GM23248 (cell line): Measurements from ENCODE around the gene RCBTB1. TPM values are rescaled to one million over a fixed set of nuclear protein-coding genes. Genes with fewer than 3 reads are reported as not detected.
"Not testable (repeated sequence)": the region's sequence is repeated elsewhere in the genome, so short reads cannot be mapped to it uniquely, and the experiment has no call there.

Source experiments
- DNase-seq: peaks from one replicate; pipeline ENCODE4 v3.0.0-alpha.2; 2015
- H2AFZ ChIP-seq: fragments of 200-600 bp; sonication (generic); 2 replicates; pipeline ENCODE4 v1.6.1; 2016; ENCODE audit warnings: antibody characterized with exemption
- H3F3A ChIP-seq: fragments of 200-600 bp; sonication (generic); 2 replicates; pipeline ENCODE4 v1.6.1; 2016; ENCODE audit warnings: mild to moderate bottlenecking, antibody characterized with exemption, mixed run types; ENCODE audit not compliant: insufficient read depth
- H3K27ac ChIP-seq: fragments of 200-600 bp; sonication (generic); 2 replicates; pipeline ENCODE4 v1.5.1; 2016; ENCODE audit warnings: mild to moderate bottlenecking
- H3K27me3 ChIP-seq: fragments of 200-600 bp; sonication (generic); replicated peaks from 2 replicates; pipeline ENCODE4 v1.6.1; 2016; ENCODE audit warnings: mild to moderate bottlenecking; ENCODE audit not compliant: insufficient read depth
- H3K36me3 ChIP-seq: fragments of 200-600 bp; sonication (generic); 2 replicates; pipeline ENCODE4 v1.6.1; 2016; ENCODE audit warnings: low read depth, mild to moderate bottlenecking
- H3K4me1 ChIP-seq: fragments of 200-600 bp; sonication (generic); 2 replicates; pipeline ENCODE4 v1.6.1; 2016; ENCODE audit warnings: mild to moderate bottlenecking; ENCODE audit not compliant: insufficient read depth
- H3K4me2 ChIP-seq: fragments of 200-600 bp; sonication (generic); one replicate; pipeline ENCODE4 v1.6.1; 2016; ENCODE audit warnings: mild to moderate bottlenecking; ENCODE audit not compliant: unreplicated experiment
- H3K4me3 ChIP-seq: fragments of 200-600 bp; sonication (generic); 2 replicates; pipeline ENCODE4 v1.5.1; 2016; ENCODE audit warnings: mild to moderate bottlenecking
- H3K79me2 ChIP-seq: fragments of 200-600 bp; sonication (generic); 2 replicates; pipeline ENCODE4 v1.6.1; 2016; ENCODE audit warnings: mild to moderate bottlenecking; ENCODE audit not compliant: insufficient read depth
- H3K9ac ChIP-seq: fragments of 200-600 bp; sonication (generic); 2 replicates; pipeline ENCODE4 v1.6.1; 2016; ENCODE audit warnings: mild to moderate bottlenecking
- H3K9me2 ChIP-seq: fragments of 200-600 bp; sonication (generic); 2 replicates; pipeline ENCODE4 v1.6.1; 2016; ENCODE audit warnings: mixed run types, mild to moderate bottlenecking, moderate library complexity; ENCODE audit not compliant: insufficient read depth
- H3K9me3 ChIP-seq: fragments of 200-600 bp; sonication (generic); one replicate; pipeline ENCODE4 v1.6.1; 2017; ENCODE audit warnings: low read depth
- H4K20me1 ChIP-seq: fragments of 200-600 bp; sonication (generic); 2 replicates; pipeline ENCODE4 v1.6.0; 2016; ENCODE audit not compliant: insufficient read depth
- EZH2 ChIP-seq: fragments of 200-600 bp; sonication (generic); IDR thresholded peaks from 2 replicates; pipeline ENCODE4 v1.6.1; 2018; ENCODE audit warnings: antibody characterized with exemption, mild to moderate bottlenecking; ENCODE audit not compliant: insufficient read depth, poor library complexity, severe bottlenecking
- EZH2phosphoT487 ChIP-seq: fragments of 200-600 bp; sonication (generic); IDR thresholded peaks from 2 replicates; pipeline ENCODE4 v1.6.1; 2018; ENCODE audit warnings: antibody characterized with exemption, moderate library complexity, mild to moderate bottlenecking, low read depth; ENCODE audit not compliant: insufficient read depth
- WGBS, 2 experiments: methylation state at CpG; one replicate each; pipeline ENCODE4 v1.1.6; 2015 to 2017; ENCODE audit warnings: low lambda C conversion rate in 2 of 2, low coverage in 1 of 2; ENCODE audit errors: missing lambda C conversion rate in 2 of 2; 5-methylcytosine and 5-hydroxymethylcytosine counted together
- in situ Hi-C: fragments of 300-500 bp; cut with MboI; formaldehyde crosslinking; loops from 2 replicates; pipeline ENCODE4 v1.15.0; 2020
- polyA plus RNA-seq: library from polyadenylated mRNA; unstranded; fragments of >200 nt; fragmentation: Nextera tagmentation; extraction: Ambion mirVana; gene quantifications from 2 replicates; pipeline ENCODE4 v1.2.1, GENCODE V29; 2016
- total RNA-seq: library from RNA; depleted of rRNA; stranded (reverse); fragments of >200 nt; shearing (Covaris generic); gene quantifications from 2 replicates; pipeline ENCODE4 v1.2.3, GENCODE V29; 2014

RCBTB1 gene
- total and polyA plus RNA-seq, 2 experiments from 2014 or later: 9.5 to 9.9 TPM

GRCh38 chr13:49602005-49602404 lies 16.6 kb upstream of the RCBTB1 start:
- Histone ChIP-seq H3F3A (no peaks in the 10 kb centered on the region), H4K20me1 (no peaks in the 10 kb centered on the region), H3K27me3 (no peaks in the 10 kb centered on the region), H3K9me3 (no peaks in the 10 kb centered on the region), H3K79me2 (no peaks in the 10 kb centered on the region), H3K4me1 (no peaks in the 10 kb centered on the region), H3K4me3 (no peak overlapping the region), H3K36me3 (no peaks in the 10 kb centered on the region), H3K9me2 (no peaks in the 10 kb centered on the region), H3K27ac (no peak overlapping the region), H2AFZ (no peak overlapping the region), H3K4me2 (no peak overlapping the region), H3K9ac (no peak overlapping the region)
- TF ChIP-seq EZH2phosphoT487: no peak
- TF ChIP-seq EZH2: no peak
- DNase-seq: no peak
- in situ Hi-C loops: loop anchor here (10.0 kb wide), 1 partner anchor 307 kb away; no protein-coding TSS in a partner anchor
- WGBS, 2 experiments: 86% methylated on average over 1 of the region's 1 CpG

DNA sequence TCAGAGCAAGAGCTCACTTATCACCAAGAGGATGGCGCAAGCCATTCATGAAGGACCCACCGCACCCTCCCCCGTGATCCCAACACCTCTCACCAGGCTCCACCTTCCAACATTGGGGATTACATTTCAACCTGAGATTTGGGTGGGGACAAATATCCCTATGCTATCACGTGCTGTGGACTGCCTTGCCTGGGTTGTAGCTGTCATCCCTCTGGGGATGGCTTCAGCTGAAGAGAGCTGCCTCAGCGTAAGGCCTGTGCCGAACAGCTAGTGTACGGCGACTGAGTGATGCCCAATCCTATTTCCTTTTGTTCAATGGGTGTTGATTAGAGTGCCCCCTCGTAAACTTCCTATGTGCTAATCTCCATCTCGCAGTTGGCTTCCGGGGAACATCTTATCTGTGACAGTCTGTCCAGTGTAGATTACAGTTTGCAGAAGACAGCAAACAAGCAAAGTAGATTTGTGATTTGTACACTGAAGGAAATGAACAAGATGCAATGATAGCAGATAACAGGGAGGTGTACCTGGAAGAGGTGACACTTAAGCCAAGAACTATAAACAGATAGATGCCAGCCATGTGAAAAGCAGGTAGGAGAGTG lies 11.8 kb upstream of the RCBTB1 start:
- Histone ChIP-seq H3K4me2 (no peak overlapping the region), H3K27me3 (no peaks in the 10 kb centered on the region), H4K20me1 (no peaks in the 10 kb centered on the region), H3K4me1 (no peaks in the 10 kb centered on the region), H3K36me3 (no peaks in the 10 kb centered on the region), H2AFZ (no peak overlapping the region), H3F3A (no peaks in the 10 kb centered on the region), H3K9me2 (no peaks in the 10 kb centered on the region), H3K9ac (no peak overlapping the region), H3K27ac (no peak overlapping the region), H3K79me2 (no peaks in the 10 kb centered on the region), H3K9me3 (no peaks in the 10 kb centered on the region), H3K4me3 (no peak overlapping the region)
- no peak for DNase-seq
- 63 to 66% methylated on average over 11 of the region's 11 CpGs for WGBS, 2 experiments
- TF ChIP-seq EZH2 (no peak), EZH2phosphoT487 (no peak)
- in situ Hi-C loops: no loop called here

DNA sequence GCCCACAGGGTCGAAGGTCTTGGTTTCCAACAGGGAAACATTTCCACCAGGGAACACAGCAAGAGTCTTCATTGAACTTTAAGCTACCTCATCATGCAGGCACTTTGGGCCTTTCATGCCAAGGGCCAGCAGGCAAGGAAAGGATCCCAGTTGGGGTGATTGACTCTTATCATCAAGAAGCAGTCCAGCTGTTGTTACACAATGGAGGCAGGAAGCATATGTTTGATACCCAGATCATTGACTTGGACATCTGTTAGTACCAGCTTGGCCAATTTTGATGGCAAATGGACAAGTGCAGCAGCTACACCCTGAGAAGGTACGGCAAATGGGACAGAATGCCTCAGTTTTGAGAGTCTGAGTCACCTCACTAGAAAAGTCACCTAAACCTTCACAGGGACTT lies 10.9 kb upstream of the RCBTB1 start:
- Histone ChIP-seq H3K79me2 (no peaks in the 10 kb centered on the region), H3K4me3 (no peak overlapping the region), H4K20me1 (no peaks in the 10 kb centered on the region), H3K4me2 (no peak overlapping the region), H2AFZ (no peak overlapping the region), H3K9me2 (no peaks in the 10 kb centered on the region), H3K9ac (no peak overlapping the region), H3K27ac (no peak overlapping the region), H3K27me3 (no peaks in the 10 kb centered on the region), H3F3A (no peaks in the 10 kb centered on the region), H3K36me3 (no peaks in the 10 kb centered on the region), H3K4me1 (no peaks in the 10 kb centered on the region), H3K9me3 (no peaks in the 10 kb centered on the region)
- 50% methylated on average over 2 of the region's 2 CpGs for WGBS, 2 experiments
- no peak for DNase-seq
- in situ Hi-C loops: no loop called here
- TF ChIP-seq EZH2phosphoT487 (no peak), EZH2 (no peak)

DNA sequence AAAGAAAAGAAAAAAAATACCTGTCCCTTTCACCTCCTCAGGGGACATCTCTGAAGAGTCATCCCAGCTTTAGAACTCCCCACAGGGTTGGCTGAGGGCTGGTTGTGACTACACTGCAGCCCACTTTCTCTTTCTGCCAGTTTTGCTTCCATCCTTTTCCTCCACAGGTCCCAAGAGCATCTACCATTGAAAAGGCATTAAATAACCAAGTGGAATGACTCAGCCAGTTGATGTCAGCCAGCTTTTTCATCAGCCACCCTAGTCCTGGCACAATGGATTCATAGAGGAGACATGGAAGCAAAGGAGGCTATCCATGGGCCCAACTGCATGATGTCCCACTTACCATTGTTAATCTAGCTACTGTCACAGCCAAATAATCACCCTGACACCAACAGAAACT lies 9.2 kb upstream of the RCBTB1 start:
- Histone ChIP-seq H3K4me3 (no peak overlapping the region), H3K4me1 (no peaks in the 10 kb centered on the region), H3K27me3 (no peaks in the 10 kb centered on the region), H4K20me1 (no peaks in the 10 kb centered on the region), H3K9ac (no peak overlapping the region), H3K36me3 (no peaks in the 10 kb centered on the region), H3K4me2 (no peak overlapping the region), H3K79me2 (no peaks in the 10 kb centered on the region), H3F3A (no peaks in the 10 kb centered on the region), H3K9me3 (no peaks in the 10 kb centered on the region), H2AFZ (no peak overlapping the region), H3K27ac (no peak overlapping the region), H3K9me2 (no peaks in the 10 kb centered on the region)
- no peak for TF ChIP-seq EZH2phosphoT487
- no peak for TF ChIP-seq EZH2
- DNase-seq: peak; percentile 11
- in situ Hi-C loops: no loop called here

GRCh38 chr13:49593876-49594275 lies 8.5 kb upstream of the RCBTB1 start:
- H3K9me3 ChIP-seq, H3K4me3 ChIP-seq, H3K27me3 ChIP-seq, H3K79me2 ChIP-seq, H3K4me2 ChIP-seq, H3F3A ChIP-seq, H3K9me2 ChIP-seq, in situ Hi-C loops, DNase-seq, H2AFZ ChIP-seq, H3K36me3 ChIP-seq, H3K27ac ChIP-seq, H3K9ac ChIP-seq, H4K20me1 ChIP-seq, H3K4me1 ChIP-seq: not testable (repeated sequence)
- WGBS, 2 experiments: 69 to 94% methylated on average over 2 to 4 of the region's 4 CpGs

- peaks cover 14% of the 10 kb centered on the region for H3F3A ChIP-seq
- H3K79me2 ChIP-seq, H4K20me1 ChIP-seq, H3K27me3 ChIP-seq, H3K4me1 ChIP-seq, H3K9me2 ChIP-seq, in situ Hi-C loops, H3K4me2 ChIP-seq, H3K36me3 ChIP-seq, H3K4me3 ChIP-seq, H3K9me3 ChIP-seq, DNase-seq, H2AFZ ChIP-seq, H3K27ac ChIP-seq, H3K9ac ChIP-seq: not testable (repeated sequence)
- WGBS, 2 experiments: 51 to 56% methylated on average over 3 of the region's 3 CpGs
Observed at GRCh38 chr13:49590714-49591113, 5.4 kb upstream of the RCBTB1 start.
